VCaP (cell line): ENCODE results near the gene KNDC1.

Experiments used
- H3K27ac ChIP-seq: fragments of 450-650 bp; 2 replicates; pipeline ENCODE4 v1.5.1; 2017
- CTCF ChIP-seq: fragments of 450-650 bp; conservative IDR thresholded peaks from 2 replicates; pipeline ENCODE4 v1.5.1; 2017; ENCODE audit warnings: mild to moderate bottlenecking, moderate library complexity

Gene KNDC1

GRCh38 chr10:133190225-133190624, 30.2 kb downstream of the KNDC1 start:
- H3K27ac ChIP-seq, result no peak overlapping the region
- no peak for TF ChIP-seq CTCF

GRCh38 chr10:133191651-133192050, 31.6 kb downstream of the KNDC1 start:
- no peak for TF ChIP-seq CTCF
- no peak overlapping the region for H3K27ac ChIP-seq

GRCh38 chr10:133194151-133194550, 34.1 kb downstream of the KNDC1 start:
- H3K27ac ChIP-seq, result no peak overlapping the region
- TF ChIP-seq CTCF, result no peak

GRCh38 chr10:133195096-133195495, 35.1 kb downstream of the KNDC1 start:
- no peak overlapping the region for H3K27ac ChIP-seq
- no peak for TF ChIP-seq CTCF

GRCh38 chr10:133195611-133196010, 35.6 kb downstream of the KNDC1 start:
- TF ChIP-seq CTCF, result no peak
- no peak overlapping the region for H3K27ac ChIP-seq

GRCh38 chr10:133196221-133196915, 36.3 kb downstream of the KNDC1 start:
- no peak overlapping the region for H3K27ac ChIP-seq
- TF ChIP-seq CTCF, result no peak

- TF ChIP-seq CTCF, result no peak
- H3K27ac ChIP-seq, result no peak overlapping the region
Measured at GRCh38 chr10:133196936-133197758, 37.1 kb downstream of the KNDC1 start.
